OCI-LY3 (cell line): ENCODE data around the gene ACBD7.

Experiments
- EZH2phosphoT487 ChIP-seq: fragments of 200-600 bp; shearing (Covaris generic); IDR thresholded peaks from 2 replicates; pipeline ENCODE4 v1.6.1; 2018; ENCODE audit warnings: antibody characterized with exemption, mixed run types, low read depth
- TF ChIP-seq, protein P1 (sequence below): fragments of 200-600, 300-600 bp; sonication (generic); IDR thresholded peaks from 2 replicates; pipeline ENCODE4 v1.5.1; 2014; ENCODE audit warnings: antibody characterized with exemption, low read length, low read depth

DNA sequence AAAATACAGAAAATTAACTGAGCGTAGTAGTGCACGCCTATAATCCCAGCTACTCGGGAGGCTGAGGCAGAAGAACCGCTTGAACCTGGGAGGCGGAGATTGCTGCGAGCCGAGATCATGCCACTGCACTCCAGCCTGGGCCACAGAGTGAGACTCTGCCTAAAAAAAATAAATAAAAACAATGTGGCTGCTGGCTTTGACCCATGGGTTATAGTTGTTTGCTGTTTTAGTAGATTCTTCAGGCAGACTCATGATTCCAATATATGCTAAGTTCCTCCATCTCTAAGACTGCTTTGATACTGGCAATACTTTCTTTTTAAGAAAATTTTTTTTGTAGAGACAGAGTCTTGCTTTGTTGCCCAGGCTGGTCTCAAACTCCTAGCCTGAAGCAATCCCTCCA is 36.5 kb downstream of the ACBD7 start:
- TF ChIP-seq, protein P1, sequence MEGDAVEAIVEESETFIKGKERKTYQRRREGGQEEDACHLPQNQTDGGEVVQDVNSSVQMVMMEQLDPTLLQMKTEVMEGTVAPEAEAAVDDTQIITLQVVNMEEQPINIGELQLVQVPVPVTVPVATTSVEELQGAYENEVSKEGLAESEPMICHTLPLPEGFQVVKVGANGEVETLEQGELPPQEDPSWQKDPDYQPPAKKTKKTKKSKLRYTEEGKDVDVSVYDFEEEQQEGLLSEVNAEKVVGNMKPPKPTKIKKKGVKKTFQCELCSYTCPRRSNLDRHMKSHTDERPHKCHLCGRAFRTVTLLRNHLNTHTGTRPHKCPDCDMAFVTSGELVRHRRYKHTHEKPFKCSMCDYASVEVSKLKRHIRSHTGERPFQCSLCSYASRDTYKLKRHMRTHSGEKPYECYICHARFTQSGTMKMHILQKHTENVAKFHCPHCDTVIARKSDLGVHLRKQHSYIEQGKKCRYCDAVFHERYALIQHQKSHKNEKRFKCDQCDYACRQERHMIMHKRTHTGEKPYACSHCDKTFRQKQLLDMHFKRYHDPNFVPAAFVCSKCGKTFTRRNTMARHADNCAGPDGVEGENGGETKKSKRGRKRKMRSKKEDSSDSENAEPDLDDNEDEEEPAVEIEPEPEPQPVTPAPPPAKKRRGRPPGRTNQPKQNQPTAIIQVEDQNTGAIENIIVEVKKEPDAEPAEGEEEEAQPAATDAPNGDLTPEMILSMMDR, result no peak
- no peak for TF ChIP-seq EZH2phosphoT487
